C4-2B (cell line): ENCODE data around the gene IQSEC1.

Experiments used
- ZFX ChIP-seq: fragments of 450-650 bp; IDR thresholded peaks from 2 replicates; pipeline ENCODE4 v1.6.1; 2017
- TF ChIP-seq, protein P1 (sequence below): fragments of 450-650 bp; conservative IDR thresholded peaks from 2 replicates; pipeline ENCODE4 v1.5.1; 2017; ENCODE audit warnings: mild to moderate bottlenecking

DNA sequence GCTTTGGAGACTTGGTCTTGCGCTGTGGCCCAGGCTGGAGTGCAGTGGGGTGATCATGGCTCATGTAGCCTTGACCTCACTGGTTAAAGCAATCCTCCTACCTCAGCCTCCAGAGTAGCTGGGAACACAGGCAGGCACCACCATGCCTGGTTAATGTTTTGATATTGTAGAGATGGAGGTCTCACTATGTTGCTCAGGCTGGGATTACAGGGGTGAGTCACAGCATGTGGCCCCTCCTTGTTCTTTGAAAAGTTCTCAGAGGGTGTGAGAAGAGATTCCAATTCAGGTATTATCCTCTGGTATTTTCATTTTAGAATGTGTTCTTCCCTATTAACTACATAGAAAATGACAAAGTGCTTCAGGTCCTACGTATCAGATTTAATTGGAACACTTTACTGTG is 180.0 kb downstream of the IQSEC1 start:
- TF ChIP-seq, protein P1, sequence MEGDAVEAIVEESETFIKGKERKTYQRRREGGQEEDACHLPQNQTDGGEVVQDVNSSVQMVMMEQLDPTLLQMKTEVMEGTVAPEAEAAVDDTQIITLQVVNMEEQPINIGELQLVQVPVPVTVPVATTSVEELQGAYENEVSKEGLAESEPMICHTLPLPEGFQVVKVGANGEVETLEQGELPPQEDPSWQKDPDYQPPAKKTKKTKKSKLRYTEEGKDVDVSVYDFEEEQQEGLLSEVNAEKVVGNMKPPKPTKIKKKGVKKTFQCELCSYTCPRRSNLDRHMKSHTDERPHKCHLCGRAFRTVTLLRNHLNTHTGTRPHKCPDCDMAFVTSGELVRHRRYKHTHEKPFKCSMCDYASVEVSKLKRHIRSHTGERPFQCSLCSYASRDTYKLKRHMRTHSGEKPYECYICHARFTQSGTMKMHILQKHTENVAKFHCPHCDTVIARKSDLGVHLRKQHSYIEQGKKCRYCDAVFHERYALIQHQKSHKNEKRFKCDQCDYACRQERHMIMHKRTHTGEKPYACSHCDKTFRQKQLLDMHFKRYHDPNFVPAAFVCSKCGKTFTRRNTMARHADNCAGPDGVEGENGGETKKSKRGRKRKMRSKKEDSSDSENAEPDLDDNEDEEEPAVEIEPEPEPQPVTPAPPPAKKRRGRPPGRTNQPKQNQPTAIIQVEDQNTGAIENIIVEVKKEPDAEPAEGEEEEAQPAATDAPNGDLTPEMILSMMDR: no peak
- TF ChIP-seq ZFX: no peak
